Glomerular endothelial cell (primary cell): ENCODE measurements around the gene EEPD1. TPM values are rescaled to one million over a fixed set of nuclear protein-coding genes. Genes with fewer than 3 reads are reported as not detected.
"Not testable (repeated sequence)": the region's sequence is repeated elsewhere in the genome, so short reads cannot be mapped to it uniquely, and the experiment has no call there.

ENCODE experiments used
- DNase-seq: peaks from one replicate; pipeline ENCODE4 v3.0.0-alpha.2; 2011; ENCODE audit warnings: low read depth, low spot score; ENCODE audit errors: extremely low read depth
- total RNA-seq: library from RNA; depleted of rRNA; stranded (reverse); fragments of >200 nt; gene quantifications from 2 replicates; pipeline ENCODE4 v1.2.3, GENCODE V29; 2015

The EEPD1 gene
- total RNA-seq, 1 donor from 2014 or later, result 6.2 TPM

- DNase-seq, result peak; percentile 58
Observed at GRCh38 chr7:36128448-36129047, 24.5 kb upstream of the EEPD1 start.

GRCh38 chr7:36129048-36129534 lies 24.0 kb upstream of the EEPD1 start:
- DNase-seq, result no peak

GRCh38 chr7:36130236-36130945 lies 22.7 kb upstream of the EEPD1 start:
- no peak for DNase-seq

- no peak for DNase-seq
Observed at GRCh38 chr7:36131026-36131425, 22.0 kb upstream of the EEPD1 start.

- no peak for DNase-seq
Observed at GRCh38 chr7:36131499-36131898, 21.6 kb upstream of the EEPD1 start.

GRCh38 chr7:36132012-36132411 lies 21.0 kb upstream of the EEPD1 start:
- no peak for DNase-seq

- no peak for DNase-seq
Observed at GRCh38 chr7:36135700-36136099, 17.4 kb upstream of the EEPD1 start.

- no peak for DNase-seq
Observed at GRCh38 chr7:36137258-36137657, 15.8 kb upstream of the EEPD1 start.

GRCh38 chr7:36137754-36138153 lies 15.3 kb upstream of the EEPD1 start:
- no peak for DNase-seq

- no peak for DNase-seq
Observed at GRCh38 chr7:36138209-36138608, 14.8 kb upstream of the EEPD1 start.

- no peak for DNase-seq
Observed at GRCh38 chr7:36141351-36141750, 11.7 kb upstream of the EEPD1 start.

- DNase-seq, result no peak
Observed at GRCh38 chr7:36141850-36142249, 11.2 kb upstream of the EEPD1 start.

GRCh38 chr7:36144189-36144588 lies 8.9 kb upstream of the EEPD1 start:
- DNase-seq, result no peak

GRCh38 chr7:36145686-36146085 lies 7.4 kb upstream of the EEPD1 start:
- no peak for DNase-seq

GRCh38 chr7:36147361-36147760 lies 5.7 kb upstream of the EEPD1 start:
- DNase-seq, result no peak

GRCh38 chr7:36148422-36149065 lies 4.5 kb upstream of the EEPD1 start:
- DNase-seq, result no peak

GRCh38 chr7:36149240-36149639 lies 3.8 kb upstream of the EEPD1 start:
- DNase-seq, result not testable (repeated sequence)

- DNase-seq, result no peak
Observed at GRCh38 chr7:36149694-36150452, 3.2 kb upstream of the EEPD1 start.

GRCh38 chr7:36151921-36152755 lies 916 bp upstream of the EEPD1 start:
- no peak for DNase-seq

GRCh38 chr7:36153571-36154097 lies 580 bp downstream of the EEPD1 start:
- no peak for DNase-seq
